ENCODE results near the gene SUPT20HL2.

- TF ChIP-seq POLR2AphosphoS5 (IDR thresholded peaks at IDR 0.05) (no peak), CTCF (IDR thresholded peaks at IDR 0.05) (no peak)
Observed at GRCh38 chrX:24294619-24295018, 19.2 kb downstream of the SUPT20HL2 start.

All from transverse colon (tissue), 4 donors.